NCI-H2081 (cell line): ENCODE measurements around the gene LRP8.
A peak's percentile ranks its signal among the peaks of the same experiment; 100 is the strongest.

Experiments
- DNase-seq, 2 experiments: peaks; one replicate each; lab custom pipeline; 2025; lab: John Stamatoyannopoulos, UW

The LRP8 gene

GRCh38 chr1:53340660-53341520 lies 13.0 kb upstream of the LRP8 start:
- no peak for DNase-seq

- DNase-seq, result no peak
Measured at GRCh38 chr1:53339736-53340635, 12.1 kb upstream of the LRP8 start.

- no peak for DNase-seq
Measured at GRCh38 chr1:53338423-53338822, 10.6 kb upstream of the LRP8 start.

- no peak for DNase-seq
Measured at GRCh38 chr1:53337499-53337898, 9.6 kb upstream of the LRP8 start.

GRCh38 chr1:53336146-53336545 lies 8.3 kb upstream of the LRP8 start:
- DNase-seq, result no peak

GRCh38 chr1:53335661-53336060 lies 7.8 kb upstream of the LRP8 start:
- no peak for DNase-seq

- no peak for DNase-seq
Measured at GRCh38 chr1:53334781-53335180, 6.9 kb upstream of the LRP8 start.

- no peak for DNase-seq
Measured at GRCh38 chr1:53334312-53334711, 6.4 kb upstream of the LRP8 start.

- no peak for DNase-seq
Measured at GRCh38 chr1:53332833-53333232, 5.0 kb upstream of the LRP8 start.

- no peak for DNase-seq
Measured at GRCh38 chr1:53332186-53332564, 4.3 kb upstream of the LRP8 start.

- no peak for DNase-seq
Measured at GRCh38 chr1:53331446-53332185, 3.7 kb upstream of the LRP8 start.

- DNase-seq, result no peak
Measured at GRCh38 chr1:53330819-53331218, 2.9 kb upstream of the LRP8 start.

- DNase-seq, result no peak
Measured at GRCh38 chr1:53328541-53329499, 950 bp upstream of the LRP8 start.

- DNase-seq, result peak; percentile 29 to 56
Measured at GRCh38 chr1:53327182-53327913, 522 bp downstream of the LRP8 start.

GRCh38 chr1:53326598-53327181 lies 1.2 kb downstream of the LRP8 start:
- peak; percentile 67 to 84 for DNase-seq

- peak; percentile 90 to 95 for DNase-seq
Measured at GRCh38 chr1:53326088-53326597, 1.7 kb downstream of the LRP8 start.

- no peak for DNase-seq
Measured at GRCh38 chr1:53325326-53326087, 2.4 kb downstream of the LRP8 start.

GRCh38 chr1:53324728-53325297 lies 3.1 kb downstream of the LRP8 start:
- DNase-seq, result no peak

- no peak for DNase-seq
Measured at GRCh38 chr1:53324321-53324720, 3.5 kb downstream of the LRP8 start.
